ENCODE measurements around the gene C17orf100. TPM values are rescaled to one million over a fixed set of nuclear protein-coding genes. Genes with fewer than 3 reads are reported as not detected.

C17orf100 gene
- total and polyA plus RNA-seq, 2 of the 13 experiments (the other 11 are each of a cell fraction or from before 2014, with no cell fraction given): 3.6 to 8.7 TPM

DNA sequence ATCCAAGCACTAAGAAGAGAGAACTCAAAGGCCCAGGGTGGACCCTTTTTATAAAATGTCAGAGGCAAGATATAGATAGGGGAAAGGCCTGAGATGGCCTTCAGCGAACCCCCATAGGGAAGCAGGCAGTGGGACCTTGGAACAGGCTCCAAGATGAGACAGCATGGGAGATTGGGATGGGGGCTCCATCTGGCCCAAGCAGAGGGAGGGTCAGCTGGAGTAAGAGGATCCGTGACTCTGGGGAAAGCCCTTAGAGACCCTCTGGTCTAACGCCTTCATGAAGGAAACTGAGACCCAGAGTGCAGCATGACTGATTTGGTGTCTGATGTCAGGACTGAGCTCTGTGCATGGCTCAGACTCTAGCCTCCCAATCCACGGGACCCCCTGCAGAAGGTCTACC lies 30.8 kb downstream of the C17orf100 start (continued):
- TF ChIP-seq SYNCRIP (IDR thresholded peaks at IDR 0.05; ENCODE audit: insufficient read depth, low read depth, low read length) (no peak), ZNF660 (CRISPR knock-in tag; IDR thresholded peaks at IDR 0.05; ENCODE audit: borderline replicate concordance, low read depth) (no peak)

DNA sequence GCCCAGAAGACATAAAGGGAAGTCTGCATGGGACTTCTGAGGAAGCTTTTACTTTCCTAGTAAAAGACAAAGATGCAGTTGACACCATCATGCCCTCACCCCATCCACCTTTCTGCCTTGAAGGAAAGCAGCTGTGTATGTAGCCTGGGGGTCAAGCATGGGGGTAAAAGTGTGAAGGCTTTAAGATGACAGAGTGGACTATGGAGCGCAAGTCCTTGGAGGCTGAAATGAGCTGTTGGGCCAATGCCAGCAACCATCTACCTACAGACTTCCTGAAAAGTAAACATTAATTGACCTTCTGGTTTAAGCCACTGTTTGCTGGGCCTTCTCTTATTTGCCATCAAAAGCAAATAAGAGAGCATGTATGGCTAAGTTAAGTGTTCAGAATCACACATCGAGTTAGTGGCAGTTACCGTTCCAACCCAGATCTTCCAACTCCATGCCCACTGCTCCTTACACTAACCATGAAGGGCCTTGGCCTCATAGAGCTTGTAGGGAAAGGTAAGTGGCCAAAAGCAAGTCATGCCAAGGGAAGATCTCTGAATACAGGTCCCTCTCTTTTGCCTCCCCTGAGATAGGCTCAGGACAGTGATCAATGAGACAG lies 31.6 kb downstream of the C17orf100 start:
- H3K27me3 ChIP-seq (ENCODE audit: control insufficient read depth in 1 of 2, insufficient read depth in 2 of 2, low read length in 2 of 2): no peaks in the 10 kb centered on the region
- in situ Hi-C loops (cut with HindIII; ENCODE audit: extremely low pct_ligation_motif_present, low pct_unique_long_range_greater_than_20kb): no loop called here
- TF ChIP-seq, protein P1, sequence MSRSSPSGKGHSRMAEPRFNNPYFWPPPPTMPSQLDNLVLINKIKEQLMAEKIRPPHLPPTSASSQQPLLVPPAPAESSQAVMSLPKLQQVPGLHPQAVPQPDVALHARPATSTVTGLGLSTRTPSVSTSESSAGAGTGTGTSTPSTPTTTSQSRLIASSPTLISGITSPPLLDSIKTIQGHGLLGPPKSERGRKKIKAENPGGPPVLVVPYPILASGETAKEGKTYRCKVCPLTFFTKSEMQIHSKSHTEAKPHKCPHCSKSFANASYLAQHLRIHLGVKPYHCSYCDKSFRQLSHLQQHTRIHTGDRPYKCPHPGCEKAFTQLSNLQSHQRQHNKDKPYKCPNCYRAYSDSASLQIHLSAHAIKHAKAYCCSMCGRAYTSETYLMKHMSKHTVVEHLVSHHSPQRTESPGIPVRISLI (CRISPR knock-in tag; IDR thresholded peaks at IDR 0.05; ENCODE audit: borderline replicate concordance): no peak
- TF ChIP-seq, protein P2, sequence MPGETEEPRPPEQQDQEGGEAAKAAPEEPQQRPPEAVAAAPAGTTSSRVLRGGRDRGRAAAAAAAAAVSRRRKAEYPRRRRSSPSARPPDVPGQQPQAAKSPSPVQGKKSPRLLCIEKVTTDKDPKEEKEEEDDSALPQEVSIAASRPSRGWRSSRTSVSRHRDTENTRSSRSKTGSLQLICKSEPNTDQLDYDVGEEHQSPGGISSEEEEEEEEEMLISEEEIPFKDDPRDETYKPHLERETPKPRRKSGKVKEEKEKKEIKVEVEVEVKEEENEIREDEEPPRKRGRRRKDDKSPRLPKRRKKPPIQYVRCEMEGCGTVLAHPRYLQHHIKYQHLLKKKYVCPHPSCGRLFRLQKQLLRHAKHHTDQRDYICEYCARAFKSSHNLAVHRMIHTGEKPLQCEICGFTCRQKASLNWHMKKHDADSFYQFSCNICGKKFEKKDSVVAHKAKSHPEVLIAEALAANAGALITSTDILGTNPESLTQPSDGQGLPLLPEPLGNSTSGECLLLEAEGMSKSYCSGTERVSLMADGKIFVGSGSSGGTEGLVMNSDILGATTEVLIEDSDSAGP (CRISPR knock-in tag; IDR thresholded peaks at IDR 0.05; ENCODE audit: borderline replicate concordance): no peak
- TF ChIP-seq ZNF138 (CRISPR knock-in tag; IDR thresholded peaks at IDR 0.05; ENCODE audit: low read depth) (no peak), HOXD1 (CRISPR knock-in tag; IDR thresholded peaks at IDR 0.05) (0 out of 2 replicates have a peak, but pooled peaks have one; percentile 23), TP53 (CRISPR knock-in tag; conservative IDR thresholded peaks at IDR 0.05) (peak; percentile 67; the same call in 1 of the 2 replicates), ZNF350 (CRISPR knock-in tag; IDR thresholded peaks at IDR 0.05; ENCODE audit: borderline replicate concordance, low read depth) (peak; percentile 31; the same call in 1 of the 2 replicates), ZNF10 (CRISPR knock-in tag; IDR thresholded peaks at IDR 0.05; ENCODE audit: borderline replicate concordance, low read depth) (no peak), YY1 (IDR thresholded peaks at IDR 0.05; ENCODE audit: insufficient read depth, insufficient replicate concordance, low read depth, low read length) (no peak), ZNF737 (CRISPR knock-in tag; IDR thresholded peaks at IDR 0.05; ENCODE audit: borderline replicate concordance) (no peak), ZNF263 (CRISPR knock-in tag; IDR thresholded peaks at IDR 0.05) (no peak)
- TF ChIP-seq, protein P3, sequence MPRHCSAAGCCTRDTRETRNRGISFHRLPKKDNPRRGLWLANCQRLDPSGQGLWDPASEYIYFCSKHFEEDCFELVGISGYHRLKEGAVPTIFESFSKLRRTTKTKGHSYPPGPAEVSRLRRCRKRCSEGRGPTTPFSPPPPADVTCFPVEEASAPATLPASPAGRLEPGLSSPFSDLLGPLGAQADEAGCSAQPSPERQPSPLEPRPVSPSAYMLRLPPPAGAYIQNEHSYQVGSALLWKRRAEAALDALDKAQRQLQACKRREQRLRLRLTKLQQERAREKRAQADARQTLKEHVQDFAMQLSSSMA (CRISPR knock-in tag; IDR thresholded peaks at IDR 0.05): no peak

More for the DNA sequence above, 31.6 kb downstream of the C17orf100 start:
- peak; percentile 40 for ATAC-seq
- FAIRE-seq: peak; percentile 91
- Histone ChIP-seq H3K79me2 (ENCODE audit: insufficient read depth, low read length) (no peaks in the 10 kb centered on the region), H3K27ac (ENCODE audit: extremely low read length, insufficient read depth, low read length) (peak overlapping the region; percentile 58), H3K36me3 (replicated peaks in 1 of 2; ENCODE audit: control insufficient read depth in 1 of 2, insufficient read depth in 2 of 2, low read length in 2 of 2) (0 out of 5 replicates have a peak, but pooled peaks cover 0 to 8% of the 10 kb centered on the region in 2 experiments), H3K4me1 (ENCODE audit: insufficient read depth, low read length) (peaks cover 80% of the 10 kb centered on the region), H3K4me3 (replicated peaks in 1 of 3; ENCODE audit: insufficient read depth in 1 of 3, low read depth in 2 of 3, low read length in 3 of 3) (peak overlapping the region in 1 of 3 experiments; percentile 10; a peak in 1 of 6 replicates), H3K4me2 (ENCODE audit: low read depth, low read length) (peak overlapping the region; percentile 66), H4K20me1 (ENCODE audit: insufficient read depth, low read length) (no peaks in the 10 kb centered on the region), H2AFZ (ENCODE audit: low read length) (no peak overlapping the region), H3K9ac (ENCODE audit: insufficient read depth, low read depth, low read length) (no peak overlapping the region), H3K9me3 (ENCODE audit: low read length) (no peaks in the 10 kb centered on the region)
- no TSS peak for BruUV-seq (replicated peaks)
- CTCF ChIA-PET (ENCODE audit: low intra/inter-chr PET ratio, low total read pairs): interaction anchor here (0.7 kb wide), 1 partner anchor 31 kb away, joined by 3 read pairs; no protein-coding TSS in a partner anchor
- intact Hi-C loops (cut with micrococcal nuclease; ENCODE audit: unreplicated experiment): loop anchor here (2.0 kb wide), 2 partner anchors 16 to 18 kb away; no protein-coding TSS in a partner anchor
- POLR2A ChIA-PET: interaction anchor here (0.9 to 7.7 kb wide), 9 partner anchors 9 to 170 kb away, joined by 3 to 265 read pairs (median 4); partner anchors contain the start of gene SLC13A5
- WGBS (ENCODE audit: low lambda C conversion rate): 0% methylated on average over 3 of the region's 3 CpGs
- peak; percentile 85 for DNase-seq (ENCODE audit: low spot score)
